ENCODE measurements around the gene NOM1.

GRCh38 chr7:156943091-156944041, 6.1 kb upstream of the NOM1 start:
- TF ChIP-seq, protein P1, sequence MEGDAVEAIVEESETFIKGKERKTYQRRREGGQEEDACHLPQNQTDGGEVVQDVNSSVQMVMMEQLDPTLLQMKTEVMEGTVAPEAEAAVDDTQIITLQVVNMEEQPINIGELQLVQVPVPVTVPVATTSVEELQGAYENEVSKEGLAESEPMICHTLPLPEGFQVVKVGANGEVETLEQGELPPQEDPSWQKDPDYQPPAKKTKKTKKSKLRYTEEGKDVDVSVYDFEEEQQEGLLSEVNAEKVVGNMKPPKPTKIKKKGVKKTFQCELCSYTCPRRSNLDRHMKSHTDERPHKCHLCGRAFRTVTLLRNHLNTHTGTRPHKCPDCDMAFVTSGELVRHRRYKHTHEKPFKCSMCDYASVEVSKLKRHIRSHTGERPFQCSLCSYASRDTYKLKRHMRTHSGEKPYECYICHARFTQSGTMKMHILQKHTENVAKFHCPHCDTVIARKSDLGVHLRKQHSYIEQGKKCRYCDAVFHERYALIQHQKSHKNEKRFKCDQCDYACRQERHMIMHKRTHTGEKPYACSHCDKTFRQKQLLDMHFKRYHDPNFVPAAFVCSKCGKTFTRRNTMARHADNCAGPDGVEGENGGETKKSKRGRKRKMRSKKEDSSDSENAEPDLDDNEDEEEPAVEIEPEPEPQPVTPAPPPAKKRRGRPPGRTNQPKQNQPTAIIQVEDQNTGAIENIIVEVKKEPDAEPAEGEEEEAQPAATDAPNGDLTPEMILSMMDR (IDR thresholded peaks at IDR 0.05; ENCODE audit: low read length): no peak
- no peak for TF ChIP-seq EZH2phosphoT487 (IDR thresholded peaks at IDR 0.05; ENCODE audit: low read length)
